Skeletal muscle cell (primary cell): ENCODE results near the gene DDX20.

Experiments used
- DNase-seq: peaks from one replicate; pipeline ENCODE4 v3.0.0-alpha.2; 2010; ENCODE audit warnings: low read depth
- H3K4me3 ChIP-seq: 2 replicates; pipeline ENCODE4 v1.5.1; 2011; ENCODE audit warnings: low read depth, mild to moderate bottlenecking, control low read depth, low read length, moderate library complexity

DDX20 gene, protein sequence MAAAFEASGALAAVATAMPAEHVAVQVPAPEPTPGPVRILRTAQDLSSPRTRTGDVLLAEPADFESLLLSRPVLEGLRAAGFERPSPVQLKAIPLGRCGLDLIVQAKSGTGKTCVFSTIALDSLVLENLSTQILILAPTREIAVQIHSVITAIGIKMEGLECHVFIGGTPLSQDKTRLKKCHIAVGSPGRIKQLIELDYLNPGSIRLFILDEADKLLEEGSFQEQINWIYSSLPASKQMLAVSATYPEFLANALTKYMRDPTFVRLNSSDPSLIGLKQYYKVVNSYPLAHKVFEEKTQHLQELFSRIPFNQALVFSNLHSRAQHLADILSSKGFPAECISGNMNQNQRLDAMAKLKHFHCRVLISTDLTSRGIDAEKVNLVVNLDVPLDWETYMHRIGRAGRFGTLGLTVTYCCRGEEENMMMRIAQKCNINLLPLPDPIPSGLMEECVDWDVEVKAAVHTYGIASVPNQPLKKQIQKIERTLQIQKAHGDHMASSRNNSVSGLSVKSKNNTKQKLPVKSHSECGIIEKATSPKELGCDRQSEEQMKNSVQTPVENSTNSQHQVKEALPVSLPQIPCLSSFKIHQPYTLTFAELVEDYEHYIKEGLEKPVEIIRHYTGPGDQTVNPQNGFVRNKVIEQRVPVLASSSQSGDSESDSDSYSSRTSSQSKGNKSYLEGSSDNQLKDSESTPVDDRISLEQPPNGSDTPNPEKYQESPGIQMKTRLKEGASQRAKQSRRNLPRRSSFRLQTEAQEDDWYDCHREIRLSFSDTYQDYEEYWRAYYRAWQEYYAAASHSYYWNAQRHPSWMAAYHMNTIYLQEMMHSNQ

DNA sequence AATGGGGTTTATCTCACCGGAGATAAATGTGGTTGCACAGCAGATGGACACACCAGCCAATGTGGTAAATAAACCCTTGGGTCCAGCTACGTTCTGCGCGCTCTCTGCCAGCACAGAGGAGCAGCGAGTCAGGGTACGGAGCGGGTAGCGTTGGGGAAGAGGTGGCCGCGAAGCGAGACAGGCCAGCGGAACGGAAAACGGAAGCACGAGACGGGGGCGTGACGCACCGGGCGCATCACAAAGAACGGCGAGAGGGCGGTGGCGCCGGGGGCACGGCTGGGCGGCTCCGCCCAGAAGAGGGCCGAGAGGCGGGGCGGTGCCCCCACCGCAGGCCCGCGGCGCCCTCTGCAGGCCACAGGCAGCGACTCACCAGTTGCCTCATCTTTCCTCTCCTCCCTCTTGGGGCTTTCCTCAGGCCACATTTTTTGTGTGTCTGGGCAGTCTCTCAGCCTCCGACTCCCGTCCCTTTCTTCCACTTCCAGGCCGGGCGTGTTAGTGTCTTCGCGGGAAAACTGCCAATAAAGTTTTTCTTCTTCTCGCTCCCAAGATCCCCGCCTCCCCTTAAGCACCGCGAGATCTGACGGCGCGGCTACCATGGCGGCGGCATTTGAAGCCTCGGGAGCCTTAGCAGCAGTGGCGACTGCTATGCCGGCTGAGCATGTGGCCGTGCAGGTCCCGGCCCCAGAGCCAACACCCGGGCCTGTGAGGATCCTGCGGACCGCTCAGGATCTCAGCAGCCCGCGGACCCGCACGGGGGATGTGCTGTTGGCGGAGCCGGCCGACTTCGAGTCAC, at the start of gene DDX20:
Gene DDX20 (plus strand): TSS at position 571 of the 793 bp plus-strand sequence. CDS start 24 bp downstream, at position 595.
- DNase-seq: peak; percentile 94

DNA sequence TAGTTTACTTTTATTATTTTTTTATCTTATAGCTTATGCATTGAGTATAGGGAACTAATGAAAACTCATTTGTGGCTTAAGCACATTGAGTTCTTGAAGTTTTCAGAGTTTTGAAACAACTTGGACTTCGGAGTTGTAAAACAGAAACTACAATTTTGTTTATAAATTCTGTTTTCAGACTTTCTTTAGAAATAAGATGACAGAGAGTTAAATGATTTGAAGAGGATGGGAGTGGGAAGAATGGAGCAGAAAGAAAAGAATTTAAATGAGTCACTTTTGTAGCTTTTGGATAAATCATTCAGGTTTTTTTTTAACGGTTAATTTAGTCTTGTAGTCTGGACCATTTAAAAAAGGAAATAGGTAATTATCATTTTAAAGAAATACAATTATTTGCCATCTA, 48.8 kb upstream of the DDX20 start:
- H3K4me3 ChIP-seq: no peak overlapping the region
- no peak for DNase-seq

More for the DNA sequence above, at the start of gene DDX20:
- H3K4me3 ChIP-seq: peak within 1 kb of the TSS; percentile 85

DNA sequence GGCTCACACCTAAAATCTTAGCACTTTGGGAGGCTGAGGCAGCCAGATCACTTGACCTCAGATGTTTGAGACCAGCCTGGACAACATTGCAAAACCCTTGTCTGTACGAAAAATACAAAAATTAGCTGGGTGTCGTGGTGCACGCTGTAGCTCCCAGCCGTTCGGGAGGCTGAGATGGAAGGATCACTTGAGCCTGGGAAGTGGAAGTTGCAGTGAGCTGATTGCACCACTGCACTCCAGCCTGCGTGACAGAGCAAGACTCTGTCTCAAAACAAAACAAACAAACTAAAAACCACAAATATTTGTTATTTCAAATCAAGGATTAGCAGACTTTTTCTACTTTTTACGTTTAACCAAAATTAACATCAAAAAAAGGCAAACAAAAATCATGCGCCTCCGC, 47.8 kb upstream of the DDX20 start:
- no peak for DNase-seq
- H3K4me3 ChIP-seq: no peak overlapping the region

DNA sequence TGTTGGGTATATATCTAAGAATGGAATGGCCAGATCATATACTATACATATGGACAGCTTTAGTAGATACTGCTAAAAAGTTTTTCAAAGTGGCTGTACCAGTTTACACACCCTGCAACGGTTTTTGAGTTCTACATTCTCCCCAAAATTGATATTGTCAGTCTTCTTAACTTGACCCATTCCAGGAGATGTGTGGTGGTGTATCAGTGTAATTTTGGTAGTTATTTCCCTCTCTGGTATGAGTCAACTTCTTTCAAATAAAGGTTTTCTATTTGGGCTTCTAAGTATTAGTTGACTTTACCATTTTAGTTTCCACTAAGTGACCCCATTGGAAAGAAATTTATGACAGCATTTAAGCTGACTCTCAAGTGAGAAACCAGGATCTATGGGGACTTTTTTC, 45.7 kb upstream of the DDX20 start:
- H3K4me3 ChIP-seq: no peak overlapping the region
- no peak for DNase-seq

DNA sequence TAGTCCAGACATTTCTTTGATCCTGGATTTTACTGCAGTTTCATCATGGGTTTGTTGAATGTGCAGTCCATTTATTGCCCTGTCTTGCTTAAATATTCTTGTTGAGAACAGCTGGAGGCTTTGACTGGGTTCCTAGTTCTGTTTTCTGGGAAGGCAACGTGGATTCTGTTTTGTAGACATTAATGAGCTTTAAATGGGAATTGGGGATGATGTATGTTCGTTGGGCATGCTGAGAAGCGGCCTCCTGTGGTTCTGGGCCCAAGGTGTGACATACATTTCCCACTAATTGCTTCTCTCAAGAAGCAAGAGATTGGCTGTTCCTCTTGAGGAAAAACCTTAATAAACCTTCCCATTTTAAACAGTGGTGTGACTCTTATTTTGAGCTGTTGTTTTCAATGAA, 39.4 kb upstream of the DDX20 start:
- no peak for DNase-seq
- no peak overlapping the region for H3K4me3 ChIP-seq

- H3K4me3 ChIP-seq: no peak overlapping the region
- no peak for DNase-seq
Measured at GRCh38 chr1:111717450-111717849, 38.3 kb upstream of the DDX20 start.

- H3K4me3 ChIP-seq: no peak overlapping the region
- no peak for DNase-seq
Measured at GRCh38 chr1:111719135-111719534, 36.6 kb upstream of the DDX20 start.

- H3K4me3 ChIP-seq: no peak overlapping the region
- no peak for DNase-seq
Measured at GRCh38 chr1:111719674-111720132, 36.0 kb upstream of the DDX20 start.

DNA sequence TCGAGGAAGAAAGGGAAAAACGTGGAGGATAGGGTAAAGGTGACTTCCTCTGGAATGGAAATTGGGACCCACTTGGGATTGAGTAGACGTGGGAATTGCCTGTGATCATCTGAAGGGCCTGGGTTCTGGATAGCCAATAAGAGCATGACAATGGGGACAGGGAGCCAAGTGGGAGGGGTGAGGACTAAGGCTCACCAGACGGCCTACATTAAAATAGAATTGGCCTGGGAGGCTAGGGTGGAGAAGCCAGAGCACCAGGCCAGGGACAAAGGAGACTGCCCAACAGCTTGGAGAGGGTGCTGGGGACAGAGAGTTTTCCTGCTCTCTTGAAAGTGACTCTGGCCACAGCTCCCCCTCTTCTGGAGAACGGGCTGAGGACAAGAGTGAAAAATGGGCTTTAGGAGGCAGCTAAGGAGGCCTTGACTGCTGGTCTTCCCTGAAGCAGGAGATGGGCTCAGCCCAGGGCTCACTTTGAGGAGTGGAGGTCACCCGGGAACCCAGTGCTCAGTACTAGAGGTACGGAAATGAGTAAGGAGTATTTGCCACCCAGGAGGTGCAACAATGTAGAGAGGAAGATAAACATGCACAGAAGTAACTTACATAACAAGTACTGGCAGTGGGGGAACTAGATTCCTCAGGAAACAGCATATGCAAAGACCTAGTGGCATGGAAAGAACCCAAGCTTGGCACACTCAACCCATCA, 35.3 kb upstream of the DDX20 start:
- no peak overlapping the region for H3K4me3 ChIP-seq
- no peak for DNase-seq

DNA sequence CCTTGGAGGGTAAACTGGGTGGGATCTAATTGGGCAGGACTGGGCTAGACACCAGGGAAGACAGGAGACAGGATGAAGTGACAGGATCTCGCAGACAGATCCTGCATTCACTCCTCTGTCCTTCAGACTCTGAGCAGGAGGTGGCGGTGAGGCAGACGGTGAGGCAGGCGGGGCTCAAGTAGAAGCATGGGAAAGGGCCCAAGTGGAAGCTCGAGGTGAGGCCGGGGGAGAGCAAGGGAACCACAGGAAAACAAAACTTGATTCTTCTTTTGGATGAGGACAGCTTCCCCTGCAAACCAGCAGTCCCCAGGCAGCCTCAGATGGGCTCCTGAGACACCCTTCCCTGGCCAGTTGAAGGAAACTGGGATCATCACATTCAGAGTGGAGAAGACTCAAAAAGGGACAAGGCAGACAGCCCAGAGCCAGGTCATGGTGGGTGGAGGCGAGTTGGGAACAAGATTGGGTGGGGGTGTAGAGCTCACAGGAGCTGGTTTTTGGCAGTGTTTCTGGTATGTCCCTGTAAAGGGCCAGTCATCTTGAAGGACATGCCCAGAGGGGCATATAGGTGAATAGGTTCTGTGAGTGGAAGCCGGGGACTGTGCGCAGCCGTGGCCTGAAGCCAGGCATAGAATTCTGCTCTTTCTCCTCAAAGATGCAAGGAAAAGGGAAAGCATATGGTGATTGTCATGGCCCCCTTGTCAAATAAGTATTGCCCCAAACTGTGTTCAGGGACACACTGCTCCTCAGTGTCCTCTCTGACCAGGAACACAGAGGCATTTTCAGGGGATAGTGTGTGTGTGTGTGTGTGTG, 34.5 kb upstream of the DDX20 start:
- H3K4me3 ChIP-seq: no peak overlapping the region
- no peak for DNase-seq

DNA sequence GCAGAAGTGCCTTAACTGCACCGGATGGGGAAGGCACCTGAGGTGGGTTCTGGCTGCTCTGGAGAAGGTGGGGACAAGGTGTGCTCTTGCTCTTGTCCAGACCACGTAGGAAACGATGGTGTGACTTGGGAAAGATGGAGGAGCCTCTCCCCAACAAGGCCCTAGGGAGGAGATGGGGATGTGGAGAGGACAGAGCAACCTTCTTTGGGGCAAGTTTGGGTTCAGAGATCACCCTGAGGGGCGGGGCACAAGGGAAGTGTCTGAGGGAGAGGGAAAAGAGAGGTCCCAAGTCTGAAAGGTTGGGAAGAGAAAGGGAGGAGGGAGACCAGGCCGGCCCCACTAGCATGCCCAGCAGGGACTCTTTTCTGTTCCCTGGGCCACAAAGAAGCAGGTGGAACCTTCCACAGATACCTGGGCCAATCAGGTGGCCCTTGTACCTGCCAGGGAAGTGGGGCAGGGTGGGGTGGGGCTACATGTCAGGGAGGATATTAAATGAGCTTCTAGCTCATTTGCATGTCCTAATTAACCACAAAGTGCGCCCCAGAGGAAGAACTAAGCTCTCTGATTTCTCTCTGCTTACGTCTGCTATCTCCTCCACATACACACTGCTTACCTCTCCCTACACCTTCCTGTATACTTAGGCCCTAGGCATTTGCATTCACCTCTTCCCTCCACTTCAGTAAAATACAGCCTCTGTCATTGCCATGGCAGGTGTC, 32.5 kb upstream of the DDX20 start:
- DNase-seq: no peak
- H3K4me3 ChIP-seq: no peak overlapping the region

DNA sequence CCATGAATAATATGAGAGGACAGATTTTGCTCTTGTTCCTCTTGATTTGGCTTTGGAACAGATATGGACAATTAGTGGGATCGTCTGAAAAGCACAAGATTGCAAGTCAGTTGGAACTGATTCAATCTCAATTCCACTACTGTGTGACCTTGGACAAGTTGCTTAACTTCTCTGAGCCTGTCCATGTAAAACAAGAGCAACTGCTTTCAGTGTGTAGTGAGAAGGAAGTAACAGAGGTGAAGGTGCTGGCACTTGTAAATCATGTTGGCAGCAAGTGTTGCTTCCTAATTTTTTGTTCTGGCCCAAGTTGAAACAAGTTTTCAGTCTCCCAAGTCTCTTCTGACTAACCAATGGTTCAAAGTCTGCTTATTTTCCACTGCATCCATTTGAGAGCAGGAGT, 31.8 kb upstream of the DDX20 start:
- H3K4me3 ChIP-seq: no peak overlapping the region
- no peak for DNase-seq

DNA sequence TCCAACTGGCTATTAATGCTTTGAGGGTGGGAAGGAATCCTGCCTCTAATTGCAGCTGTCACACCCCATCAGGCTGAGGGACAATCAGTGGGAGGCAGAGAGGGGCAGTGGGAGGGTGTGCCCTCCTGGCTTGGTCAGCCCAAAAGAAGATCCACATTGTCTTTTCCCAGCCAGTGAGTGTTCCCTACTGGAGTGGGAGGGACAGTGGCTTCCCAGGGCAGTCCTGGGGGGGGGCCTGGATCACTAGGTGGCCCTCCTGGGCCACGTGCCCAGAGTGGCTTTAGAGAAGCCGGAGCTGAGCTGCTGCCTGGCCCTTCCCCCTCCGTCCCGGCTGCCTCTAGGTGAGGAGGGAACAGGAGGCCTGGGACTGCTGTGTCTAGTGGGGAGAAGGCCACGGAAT, 30.5 kb upstream of the DDX20 start:
- DNase-seq: no peak
- H3K4me3 ChIP-seq: no peak overlapping the region

- no peak overlapping the region for H3K4me3 ChIP-seq
- DNase-seq: no peak
Measured at GRCh38 chr1:111727056-111727455, 28.6 kb upstream of the DDX20 start.

- no peak overlapping the region for H3K4me3 ChIP-seq
- DNase-seq: peak; percentile 53
Measured at GRCh38 chr1:111729271-111729921, 26.3 kb upstream of the DDX20 start.

- DNase-seq: no peak
- H3K4me3 ChIP-seq: no peak overlapping the region
Measured at GRCh38 chr1:111729946-111730681, 25.6 kb upstream of the DDX20 start.

- no peak overlapping the region for H3K4me3 ChIP-seq
- no peak for DNase-seq
Measured at GRCh38 chr1:111730706-111731105, 25.0 kb upstream of the DDX20 start.
